A673 (cell line): Measurements from ENCODE around the gene CFAP157.

Source experiments
- EZH2 ChIP-seq: fragments of 200-600 bp; sonication (generic); IDR thresholded peaks from 2 replicates; pipeline ENCODE4 v1.6.1; 2017; ENCODE audit warnings: borderline replicate concordance, low read depth, mild to moderate bottlenecking, mixed read lengths, antibody characterized with exemption, low read length; ENCODE audit not compliant: poor library complexity, severe bottlenecking
- TF ChIP-seq, protein P1 (sequence below): fragments of 300-800, 200-600 bp; sonication (generic); conservative IDR thresholded peaks from 2 replicates; pipeline ENCODE4 v1.5.1; 2017; ENCODE audit warnings: low read depth, mild to moderate bottlenecking, antibody characterized with exemption, low read length, moderate library complexity, mixed read lengths

- TF ChIP-seq, protein P1, sequence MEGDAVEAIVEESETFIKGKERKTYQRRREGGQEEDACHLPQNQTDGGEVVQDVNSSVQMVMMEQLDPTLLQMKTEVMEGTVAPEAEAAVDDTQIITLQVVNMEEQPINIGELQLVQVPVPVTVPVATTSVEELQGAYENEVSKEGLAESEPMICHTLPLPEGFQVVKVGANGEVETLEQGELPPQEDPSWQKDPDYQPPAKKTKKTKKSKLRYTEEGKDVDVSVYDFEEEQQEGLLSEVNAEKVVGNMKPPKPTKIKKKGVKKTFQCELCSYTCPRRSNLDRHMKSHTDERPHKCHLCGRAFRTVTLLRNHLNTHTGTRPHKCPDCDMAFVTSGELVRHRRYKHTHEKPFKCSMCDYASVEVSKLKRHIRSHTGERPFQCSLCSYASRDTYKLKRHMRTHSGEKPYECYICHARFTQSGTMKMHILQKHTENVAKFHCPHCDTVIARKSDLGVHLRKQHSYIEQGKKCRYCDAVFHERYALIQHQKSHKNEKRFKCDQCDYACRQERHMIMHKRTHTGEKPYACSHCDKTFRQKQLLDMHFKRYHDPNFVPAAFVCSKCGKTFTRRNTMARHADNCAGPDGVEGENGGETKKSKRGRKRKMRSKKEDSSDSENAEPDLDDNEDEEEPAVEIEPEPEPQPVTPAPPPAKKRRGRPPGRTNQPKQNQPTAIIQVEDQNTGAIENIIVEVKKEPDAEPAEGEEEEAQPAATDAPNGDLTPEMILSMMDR, result no peak
- no peak for TF ChIP-seq EZH2
Measured at GRCh38 chr9:127749090-127749787, 42.5 kb downstream of the CFAP157 start.
